HG02938 (cell line): Measurements from ENCODE around the gene STK16.
"Not testable (repeated sequence)": the region's sequence is repeated elsewhere in the genome, so short reads cannot be mapped to it uniquely, and the experiment has no call there.

Experiments used
- ATAC-seq: cut with Tn5 transposase; IDR thresholded peaks from one replicate; pipeline ENCODE4 v1.9.1; 2021; ENCODE audit warnings: mild to moderate bottlenecking, moderate library complexity; ENCODE audit not compliant: unreplicated experiment

The STK16 gene

DNA sequence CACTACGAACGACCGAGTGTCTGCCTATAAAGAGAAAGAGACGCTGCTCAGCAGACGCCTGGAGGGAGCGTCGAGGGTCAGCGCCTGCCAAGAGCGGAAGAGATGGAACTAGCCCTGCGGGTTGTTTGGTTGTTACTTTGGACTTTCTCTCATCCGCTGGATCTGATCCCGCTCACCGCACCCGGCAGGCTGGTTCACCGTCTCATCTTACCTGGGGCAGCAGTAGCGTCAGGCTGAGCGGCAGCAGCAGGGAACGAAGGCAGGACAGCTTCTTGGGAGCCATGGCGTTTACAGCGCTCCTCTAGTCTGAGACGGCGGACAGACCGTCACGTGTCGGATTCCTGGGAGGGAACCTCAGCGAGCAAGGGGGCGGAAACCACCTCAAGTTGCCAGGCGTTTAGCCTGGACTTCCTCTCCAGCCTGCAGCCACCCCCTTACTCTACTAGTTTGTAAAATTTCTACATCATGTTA, 2.0 kb upstream of the STK16 start:
- ATAC-seq = no peak

- no peak for ATAC-seq
Measured at GRCh38 chr2:219244789-219245147, 511 bp upstream of the STK16 start.

DNA sequence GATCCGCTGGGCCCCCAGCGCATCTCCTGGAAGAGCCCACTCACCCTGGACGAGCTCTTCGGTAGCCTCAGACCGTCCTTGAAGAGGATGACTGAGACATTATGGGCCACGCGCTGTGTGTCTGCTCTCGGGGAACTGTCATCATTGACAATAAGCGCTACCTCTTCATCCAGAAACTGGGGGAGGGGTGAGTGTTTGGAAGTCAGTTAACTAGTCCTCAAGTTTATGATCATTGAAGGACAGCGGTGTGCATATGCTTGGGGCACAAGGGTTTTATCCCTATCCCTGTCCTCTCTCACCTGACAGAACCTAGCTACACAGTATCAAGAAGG, 586 bp downstream of the STK16 start:
- no peak for ATAC-seq

- ATAC-seq = no peak
Measured at GRCh38 chr2:219246559-219246958, 1.3 kb downstream of the STK16 start.

- no peak for ATAC-seq
Measured at GRCh38 chr2:219247678-219248642, 2.7 kb downstream of the STK16 start.

DNA sequence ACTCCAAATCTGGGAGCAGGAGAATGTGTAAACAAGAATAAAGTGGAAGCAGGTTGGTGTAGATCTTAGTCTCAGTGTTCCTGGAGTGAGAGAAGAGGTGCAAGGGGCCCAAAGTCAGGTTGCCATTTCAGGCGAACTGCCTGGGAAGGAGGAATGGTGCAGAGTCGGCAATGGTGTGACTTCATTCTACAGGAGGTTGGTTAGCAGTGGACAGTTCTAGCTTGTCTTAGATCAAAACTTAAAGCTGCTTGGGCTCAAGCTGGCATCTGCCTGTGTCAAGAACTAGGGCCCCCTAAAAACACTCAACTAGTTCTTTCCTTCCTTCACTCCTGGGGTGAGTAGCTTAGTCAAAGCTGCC, 3.5 kb downstream of the STK16 start:
- no peak for ATAC-seq

- ATAC-seq = peak; percentile 47
Measured at GRCh38 chr2:219249203-219249980, 4.1 kb downstream of the STK16 start.

GRCh38 chr2:219250049-219250781, 4.9 kb downstream of the STK16 start:
- no peak for ATAC-seq

DNA sequence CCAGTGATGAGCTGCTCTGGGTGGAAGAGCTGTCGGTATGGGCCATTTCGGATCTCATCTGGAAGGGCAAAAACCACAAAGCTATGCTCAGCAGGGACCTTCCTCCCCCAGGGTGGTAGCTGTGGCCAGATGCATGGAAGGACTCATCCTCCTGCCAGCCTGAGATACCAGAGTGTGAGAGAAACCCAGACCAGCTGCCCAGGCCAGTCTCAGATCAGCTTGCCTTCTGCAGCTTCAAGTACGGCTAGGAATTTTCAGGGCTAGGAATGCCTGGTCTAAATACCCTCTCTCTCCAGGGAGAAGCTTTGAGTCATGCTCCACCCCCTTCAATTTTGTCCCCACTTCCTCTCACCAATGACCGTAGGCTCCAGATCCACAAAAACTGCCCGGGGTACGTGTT, 6.4 kb downstream of the STK16 start:
- ATAC-seq = no peak

DNA sequence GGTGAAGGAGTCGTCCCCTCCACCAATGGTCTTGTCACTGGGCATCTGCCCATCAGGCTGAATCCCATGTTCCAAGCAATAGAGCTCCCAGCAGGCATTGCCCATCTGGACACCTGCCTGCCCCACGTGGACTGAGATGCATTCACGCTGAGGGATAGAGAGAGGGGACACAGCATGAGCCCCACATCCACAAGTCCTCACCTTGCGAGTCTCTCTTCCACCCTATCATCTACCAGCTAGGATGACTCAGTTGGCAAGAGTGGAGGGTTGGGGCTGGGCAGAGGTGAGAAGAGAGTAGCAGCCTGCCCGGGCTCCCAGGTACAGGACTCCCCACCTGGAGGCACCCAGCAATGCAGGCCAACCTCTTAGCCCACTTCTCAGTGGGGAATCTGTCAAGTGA, 6.8 kb downstream of the STK16 start:
- no peak for ATAC-seq

DNA sequence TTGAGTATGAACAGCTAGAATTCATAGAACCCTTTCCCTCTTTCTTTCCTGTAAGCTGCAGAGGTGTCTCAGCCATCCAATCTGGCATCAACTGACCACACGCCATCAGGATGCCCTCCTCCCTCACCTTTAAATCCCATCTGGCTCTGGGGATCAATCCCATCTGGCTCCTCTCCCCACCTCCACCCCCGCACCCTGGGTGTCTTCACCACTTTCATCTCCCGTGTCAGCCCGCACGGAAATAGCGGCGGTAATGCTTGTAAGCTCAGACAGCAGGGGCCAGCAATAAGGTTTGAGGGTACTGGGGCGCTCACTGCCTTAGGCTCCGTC, 7.3 kb downstream of the STK16 start:
- no peak for ATAC-seq

GRCh38 chr2:219252900-219253752, 7.8 kb downstream of the STK16 start, which contains the start of gene TUBA4B:
Gene TUBA4B, plus strand, starts transcription at chr2:219253243. Its CDS starts 165 bp downstream, at chr2:219253408.
- peak; percentile 12 for ATAC-seq

DNA sequence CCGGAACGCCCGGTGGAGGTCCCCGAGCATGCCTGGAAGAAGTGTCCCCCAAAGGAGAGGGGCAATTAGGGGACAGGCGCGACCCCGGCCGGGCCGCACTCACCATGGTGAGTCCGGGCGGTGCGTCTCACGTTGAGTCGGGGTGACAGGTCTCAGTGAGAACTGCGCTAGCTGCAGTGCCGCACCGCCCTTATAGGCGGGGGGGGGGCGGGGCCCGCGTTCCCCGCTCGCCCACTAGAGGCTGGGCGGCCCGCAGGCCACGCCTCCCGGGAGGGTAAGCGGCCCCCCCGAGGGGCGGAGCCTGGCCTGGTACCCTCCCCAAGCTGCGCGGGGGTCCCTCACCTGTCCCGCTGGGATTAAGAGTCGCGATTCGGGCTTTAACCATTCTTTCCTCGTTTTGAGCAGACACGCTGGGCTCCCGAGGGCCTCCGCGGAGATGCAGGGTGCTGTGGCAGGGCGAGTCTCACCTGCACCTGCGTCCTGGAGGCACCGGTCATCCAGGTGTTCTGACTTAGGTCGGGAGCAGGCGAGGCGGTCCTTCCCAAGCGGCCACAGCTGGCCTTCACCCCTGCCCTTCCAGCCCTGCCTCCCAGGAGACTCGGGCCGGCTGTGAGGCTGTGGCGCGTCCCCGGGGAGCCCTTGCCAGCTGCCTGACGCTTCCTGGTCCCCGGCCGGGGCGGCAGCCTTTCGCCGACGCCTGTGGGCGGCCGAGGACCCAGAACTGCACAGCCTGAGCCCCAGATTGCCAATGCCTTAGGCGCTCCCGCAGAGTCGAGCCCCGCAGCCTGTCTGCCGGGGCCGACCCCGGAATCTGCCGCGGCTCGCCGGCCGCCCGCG, 8.7 kb downstream of the STK16 start, which contains the start of gene TUBA4A:
Gene TUBA4A, minus strand, starts transcription at position 166 of the 837 bp plus-strand sequence. Its CDS starts 60 bp downstream, at position 106.
- ATAC-seq = peak; percentile 46

GRCh38 chr2:219254590-219255201, 9.4 kb downstream of the STK16 start:
- ATAC-seq = peak; percentile 33

- ATAC-seq = not testable (repeated sequence)
Measured at GRCh38 chr2:219258942-219259341, 13.7 kb downstream of the STK16 start.

GRCh38 chr2:219261024-219261855, 16.0 kb downstream of the STK16 start:
- ATAC-seq = no peak

DNA sequence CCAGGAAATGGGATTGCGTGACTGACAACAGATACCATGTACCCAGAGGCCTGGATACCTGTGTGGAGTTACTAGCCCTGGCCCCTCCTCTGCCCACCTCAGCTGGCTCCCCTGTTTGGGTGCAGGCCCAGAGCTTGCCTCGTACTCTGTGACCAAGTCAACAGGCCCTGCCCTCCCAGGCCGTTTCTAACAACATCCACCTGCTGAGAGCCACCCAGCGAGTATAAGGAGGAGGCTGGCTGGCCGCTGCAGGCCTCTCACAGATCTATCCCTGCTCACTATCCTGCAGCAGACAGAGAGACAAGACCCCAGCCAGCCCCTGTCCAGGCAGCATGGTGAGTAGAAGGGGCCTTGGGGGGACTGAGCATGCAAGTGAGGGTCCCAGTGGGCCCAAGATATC, 21.0 kb downstream of the STK16 start:
- no peak for ATAC-seq

DNA sequence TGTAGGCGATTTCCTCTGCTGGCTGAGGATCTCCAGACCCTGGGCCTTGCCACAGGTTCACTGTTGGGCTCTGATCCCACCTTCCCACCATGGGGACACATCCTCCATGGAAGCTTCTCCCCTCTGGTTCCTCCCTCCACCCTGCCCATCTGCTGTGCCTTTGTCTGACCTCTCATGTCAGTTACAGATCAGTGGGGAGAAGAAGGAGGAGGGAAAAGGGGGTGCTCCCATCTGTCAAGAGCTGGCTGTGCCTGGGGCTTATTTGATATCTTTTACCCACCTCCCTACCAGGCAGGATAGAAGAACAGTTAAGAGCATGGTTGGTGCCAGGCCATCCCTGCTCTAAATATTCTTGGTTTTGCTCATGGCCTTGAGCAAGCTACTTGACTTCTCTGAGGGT, 21.6 kb downstream of the STK16 start:
- no peak for ATAC-seq
